Right lobe of liver (tissue), 4 donors: ENCODE results near the gene FAM9C.

Experiments
- CTCF ChIP-seq, 4 donors: fragments of 200-600 bp in 3 of 4; fragments of 450-650 bp in 1 of 4; IDR thresholded peaks; one replicate each; pipeline versions ENCODE4 v1.5.1 to v1.8.0; 2016 to 2022; ENCODE audit warnings: antibody characterized with exemption in 4 of 4, mild to moderate bottlenecking in 2 of 4
- POLR2A ChIP-seq: fragments of 450-650 bp; IDR thresholded peaks from one replicate; pipeline ENCODE4 v1.6.1; 2017; ENCODE audit warnings: antibody characterized with exemption, mild to moderate bottlenecking
- donor health status: DM: no; HTN: no; CAD: no.
- donor health status: DM: no; HTN: no; CAD: no.
- donor health status: DM: no; HTN: yes; CAD: no.

DNA sequence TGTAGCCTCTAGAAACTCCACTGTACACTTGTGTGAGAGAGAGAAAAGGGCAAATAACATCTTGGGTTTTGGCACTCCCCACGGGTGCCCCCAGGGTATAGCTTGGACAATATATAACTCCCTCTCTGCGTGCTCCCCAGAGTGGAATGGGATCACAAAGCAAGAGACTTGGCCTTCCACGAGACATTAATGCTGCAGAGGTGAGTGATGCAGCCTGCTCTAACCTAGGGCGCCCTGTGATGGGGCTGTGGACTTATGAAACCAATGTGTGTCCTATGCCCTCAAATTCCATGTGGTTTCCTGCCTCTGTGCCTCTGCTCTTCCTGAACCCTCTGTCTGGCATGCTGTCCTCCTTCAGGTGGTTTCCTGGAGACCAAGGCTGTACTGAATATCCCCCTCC is 22.0 kb upstream of the FAM9C start:
- TF ChIP-seq CTCF (IDR thresholded peaks at IDR 0.05) (no peak), POLR2A (no peak)
